H9 (cell line): ENCODE data around the gene IFI27. TPM values are rescaled to one million over a fixed set of nuclear protein-coding genes. Genes with fewer than 3 reads are reported as not detected.

Source experiments
- DNase-seq: peaks from one replicate; pipeline ENCODE4 v3.0.0-alpha.2; 2017
- H2AFZ ChIP-seq: one replicate; pipeline ENCODE4 v1.6.1; 2013; ENCODE audit warnings: mild to moderate bottlenecking, low read length, control low read depth, moderate library complexity
- H2AK5ac ChIP-seq: 2 replicates; pipeline ENCODE4 v1.6.1; 2013; ENCODE audit warnings: low read length, control low read depth, mixed read lengths; ENCODE audit not compliant: insufficient read length
- H2BK120ac ChIP-seq: one replicate; pipeline ENCODE4 v1.6.1; 2013; ENCODE audit warnings: low read depth, mild to moderate bottlenecking, low read length, control low read depth, inconsistent platforms; ENCODE audit not compliant: poor library complexity, severe bottlenecking
- H2BK12ac ChIP-seq: 2 replicates; pipeline ENCODE4 v1.6.1; 2013; ENCODE audit warnings: low read length, control low read depth, mixed read lengths, low read depth; ENCODE audit not compliant: insufficient read length
- H2BK15ac ChIP-seq: 2 replicates; pipeline ENCODE4 v1.6.1; 2013; ENCODE audit warnings: low read depth, low read length, control low read depth
- H2BK20ac ChIP-seq: one replicate; pipeline ENCODE4 v1.6.1; 2013; ENCODE audit warnings: low read depth, mild to moderate bottlenecking, low read length, control low read depth, inconsistent platforms; ENCODE audit not compliant: poor library complexity, severe bottlenecking
- H2BK5ac ChIP-seq: 2 replicates; pipeline ENCODE4 v1.6.1; 2013; ENCODE audit warnings: low read length, control low read depth, mixed read lengths; ENCODE audit not compliant: insufficient read length
- H3K14ac ChIP-seq: 2 replicates; pipeline ENCODE4 v1.6.1; 2013; ENCODE audit warnings: low read length, control low read depth; ENCODE audit not compliant: insufficient read depth
- H3K18ac ChIP-seq: 2 replicates; pipeline ENCODE4 v1.6.1; 2013; ENCODE audit warnings: low read depth, mild to moderate bottlenecking, mixed read lengths, low read length, control low read depth; ENCODE audit not compliant: insufficient read length
- H3K23ac ChIP-seq: 2 replicates; pipeline ENCODE4 v1.6.1; 2013; ENCODE audit warnings: low read length, control low read depth, mixed read lengths, low read depth; ENCODE audit not compliant: insufficient read length
- H3K23me2 ChIP-seq: 2 replicates; pipeline ENCODE4 v1.6.1; 2013; ENCODE audit warnings: low read depth, mild to moderate bottlenecking, mixed read lengths, low read length, control low read depth; ENCODE audit not compliant: insufficient read length, poor library complexity, severe bottlenecking
- H3K27ac ChIP-seq: 2 replicates; pipeline ENCODE4 v1.5.1; 2013; ENCODE audit warnings: low read length, control low read depth, mixed read lengths, low read depth; ENCODE audit not compliant: insufficient read length
- H3K27me3 ChIP-seq: 2 replicates; pipeline ENCODE4 v1.6.1; 2013; ENCODE audit warnings: low read length, control low read depth, inconsistent platforms; ENCODE audit not compliant: insufficient read depth
- H3K4ac ChIP-seq: 2 replicates; pipeline ENCODE4 v1.6.1; 2013; ENCODE audit warnings: low read depth, mild to moderate bottlenecking, control low read depth, inconsistent platforms, low read length, moderate library complexity
- H3K4me1 ChIP-seq: 2 replicates; pipeline ENCODE4 v1.6.1; 2013; ENCODE audit warnings: low read length, control low read depth, inconsistent platforms; ENCODE audit not compliant: insufficient read depth
- H3K4me2 ChIP-seq: 2 replicates; pipeline ENCODE4 v1.6.1; 2013; ENCODE audit warnings: low read length, control low read depth, mixed read lengths; ENCODE audit not compliant: insufficient read length, insufficient read depth
- H3K56ac ChIP-seq: 2 replicates; pipeline ENCODE4 v1.6.1; 2013; ENCODE audit warnings: low read depth, mild to moderate bottlenecking, mixed read lengths, low read length, control low read depth; ENCODE audit not compliant: insufficient read length
- H3K79me1 ChIP-seq: 2 replicates; pipeline ENCODE4 v1.6.1; 2013; ENCODE audit warnings: low read depth, mild to moderate bottlenecking, moderate library complexity, low read length, control low read depth, inconsistent platforms; ENCODE audit not compliant: insufficient read depth, poor library complexity, severe bottlenecking
- H3K79me2 ChIP-seq: 2 replicates; pipeline ENCODE4 v1.6.1; 2013; ENCODE audit warnings: low read length, control low read depth, inconsistent platforms; ENCODE audit not compliant: insufficient read depth
- H3K9ac ChIP-seq: 2 replicates; pipeline ENCODE4 v1.6.1; 2013; ENCODE audit warnings: low read length, control low read depth, mixed read lengths; ENCODE audit not compliant: insufficient read length; ENCODE audit errors: extremely low read depth
- H3K9me3 ChIP-seq: one replicate; pipeline ENCODE4 v1.6.1; 2013; ENCODE audit warnings: low read depth, low read length, inconsistent platforms; ENCODE audit not compliant: control insufficient read depth
- H3T11ph ChIP-seq: one replicate; pipeline ENCODE4 v1.6.1; 2013; ENCODE audit warnings: mild to moderate bottlenecking, low read length, control low read depth, inconsistent platforms
- H4K20me1 ChIP-seq: one replicate; pipeline ENCODE4 v1.6.1; 2013; ENCODE audit not compliant: control insufficient read depth, insufficient read length, insufficient read depth
- H4K5ac ChIP-seq: 2 replicates; pipeline ENCODE4 v1.6.1; 2013; ENCODE audit warnings: low read depth, mild to moderate bottlenecking, mixed read lengths, low read length, control low read depth; ENCODE audit not compliant: insufficient read length
- H4K8ac ChIP-seq: replicated peaks from 2 replicates; pipeline ENCODE4 v1.6.1; 2013; ENCODE audit warnings: low read length, control low read depth, mixed read lengths, low read depth; ENCODE audit not compliant: insufficient read length
- H4K91ac ChIP-seq: 2 replicates; pipeline ENCODE4 v1.6.1; 2013; ENCODE audit warnings: low read depth, mild to moderate bottlenecking, moderate library complexity, mixed read lengths, low read length, control low read depth; ENCODE audit not compliant: insufficient read length
- H3K27ac Mint-ChIP-seq, 3 experiments: 2 replicates in 2 of 3; 3 replicates in 1 of 3; pipeline ENCODE4 v1.8.0; 2020 to 2021; ENCODE audit warnings: mixed read lengths in 3 of 3, mild to moderate bottlenecking in 1 of 3, moderate library complexity in 1 of 3
- H3K27me3 Mint-ChIP-seq: 2 replicates; pipeline ENCODE4 v1.8.0; 2021; ENCODE audit warnings: low read depth, mild to moderate bottlenecking, moderate library complexity, mixed read lengths
- H3K36me3 Mint-ChIP-seq, 3 experiments: 2 replicates in 2 of 3; 3 replicates in 1 of 3; pipeline ENCODE4 v1.8.0; 2020 to 2021; ENCODE audit warnings: low read depth in 3 of 3, mixed read lengths in 3 of 3; ENCODE audit not compliant: insufficient read depth in 1 of 3
- H3K4me1 Mint-ChIP-seq, 2 experiments: 2 replicates each; pipeline ENCODE4 v1.8.0; 2020; ENCODE audit warnings: mixed read lengths in 2 of 2
- H3K4me3 Mint-ChIP-seq, 2 experiments: 2 replicates in 1 of 2; 3 replicates in 1 of 2; pipeline ENCODE4 v1.8.0; 2020 to 2021; ENCODE audit warnings: mild to moderate bottlenecking in 2 of 2, mixed read lengths in 2 of 2, moderate library complexity in 1 of 2
- H3K9me3 Mint-ChIP-seq, 2 experiments: 2 replicates in 1 of 2; 3 replicates in 1 of 2; pipeline ENCODE4 v1.8.0; 2020; ENCODE audit warnings: mild to moderate bottlenecking in 2 of 2, mixed read lengths in 2 of 2, moderate library complexity in 1 of 2
- CTCF ChIP-seq: fragments of 200-600 bp; sonication (generic); conservative IDR thresholded peaks from 3 replicates; pipeline ENCODE4 v1.8.0; 2021; ENCODE audit warnings: antibody characterized with exemption, mild to moderate bottlenecking
- WGBS: extraction: QIAGEN DNeasy Blood & Tissue Kit; methylation state at CpG from one replicate; pipeline ENCODE4 v1.1.7; 2013; ENCODE audit warnings: missing lambda C conversion rate, low lambda C conversion rate, mixed read lengths; ENCODE audit not compliant: insufficient read length; ENCODE audit errors: extremely low coverage; 5-methylcytosine and 5-hydroxymethylcytosine counted together
- total RNA-seq: library from RNA; stranded (reverse); gene quantifications from 2 replicates; pipeline ENCODE4 v1.2.1, GENCODE V29; 2021

IFI27 gene
- total RNA-seq, 1 experiment from 2014 or later: 1.7 TPM

DNA sequence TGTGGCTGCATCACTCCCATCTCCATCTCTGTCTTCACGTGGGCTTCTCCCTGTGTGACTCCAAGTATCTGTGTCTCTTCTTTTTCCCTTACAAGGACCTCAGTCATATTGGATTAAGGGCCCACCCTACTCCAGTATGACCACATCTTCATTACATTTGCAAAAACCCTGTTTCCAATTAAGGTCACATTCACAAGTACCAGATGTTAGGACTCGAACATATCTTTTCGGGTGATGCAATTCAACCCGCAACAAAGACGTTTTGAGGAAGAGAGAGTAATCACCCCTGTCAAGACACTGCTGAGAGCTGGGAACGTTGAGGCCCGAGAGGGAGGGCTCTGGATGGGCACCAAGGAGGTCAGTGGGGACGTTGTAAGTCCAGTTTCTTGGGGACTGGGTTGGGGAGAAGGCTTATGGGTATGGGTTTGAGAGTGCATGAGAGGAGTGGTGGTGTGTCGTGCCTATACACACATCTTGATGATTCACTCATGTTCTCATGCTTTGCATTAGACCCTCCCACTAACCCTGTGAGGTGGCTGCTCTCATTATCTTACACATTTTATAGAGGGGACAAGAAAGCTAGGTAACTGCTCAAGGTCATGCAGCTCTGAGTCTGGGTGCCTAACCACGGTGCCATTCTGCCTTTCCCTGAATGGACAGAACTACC, 12.1 kb upstream of the IFI27 start:
- Histone ChIP-seq H4K8ac (no peak overlapping the region), H3K18ac (no peak overlapping the region), H2BK15ac (no peak overlapping the region), H4K20me1 (no peaks in the 10 kb centered on the region), H2AK5ac (no peak overlapping the region), H3K56ac (no peak overlapping the region), H3K9ac (no peak overlapping the region), H3K27me3 (no peaks in the 10 kb centered on the region), H4K5ac (no peak overlapping the region), H3K4me2 (no peak overlapping the region), H3K23me2 (no peaks in the 10 kb centered on the region), H2AFZ (no peak overlapping the region), H3K27ac (no peak overlapping the region), H3K9me3 (no peaks in the 10 kb centered on the region), H3K79me1 (no peaks in the 10 kb centered on the region), H3K4me1 (no peaks in the 10 kb centered on the region), H4K91ac (no peak overlapping the region), H3T11ph (no peak overlapping the region), H2BK12ac (no peak overlapping the region), H3K14ac (no peak overlapping the region), H3K79me2 (no peaks in the 10 kb centered on the region), H3K4ac (no peak overlapping the region), H2BK120ac (no peak overlapping the region), H2BK20ac (no peak overlapping the region), H2BK5ac (no peak overlapping the region), H3K23ac (no peak overlapping the region)
- TF ChIP-seq CTCF: no peak
- DNase-seq: peak; percentile 3
- Mint-ChIP-seq H3K9me3 (no peaks in the 10 kb centered on the region; a peak in 1 of 5 replicates), H3K36me3 (peaks cover 0 to 5% (median 1%) of the 10 kb centered on the region in 3 experiments; a peak in 2 of 7 replicates), H3K27me3 (no peaks in the 10 kb centered on the region), H3K4me1 (peaks cover 0 to 8% of the 10 kb centered on the region in 2 experiments; a peak in 3 of 4 replicates), H3K4me3 (no peak overlapping the region), H3K27ac (peak overlapping the region in 1 of 3 experiments; percentile 20; a peak in 1 of 7 replicates)
- WGBS: no CpG with 5 or more reads among the region's 10 CpGs
